IMR-90 (cell line): Measurements from ENCODE around the gene CDC42EP5. TPM values are rescaled to one million over a fixed set of nuclear protein-coding genes. Genes with fewer than 3 reads are reported as not detected.

ENCODE experiments used
- ATAC-seq: fragments of 200-7000 bp; cut with Tn5 transposase; 2 replicates; pipeline ENCODE4 v1.9.1; 2020; ENCODE audit warnings: low read depth, mild to moderate bottlenecking, moderate library complexity
- BruUV-seq: library from RNA; stranded (reverse); fragments of 400-500 nt; replicated peaks from 2 replicates; lab custom pipeline; 2021; lab: Mats Ljungman, UMichigan
- CTCF ChIA-PET: fragments of 300-600 bp; formaldehyde crosslinking; extraction: SDS; loops from one replicate; lab custom pipeline; 2021; ENCODE audit warnings: antibody characterized with exemption; lab: Yijun Ruan, JAX
- POLR2A ChIA-PET: fragments of 300-600 bp; sonication (Branson Sonifier 250); formaldehyde crosslinking; loops from one replicate; lab custom pipeline; 2022; ENCODE audit warnings: antibody characterized with exemption; ENCODE audit not compliant: unreplicated experiment; lab: Charles Lee
- DNase-seq: peaks from one replicate; pipeline ENCODE4 v3.0.0; 2013
- H2AFZ ChIP-seq: replicated peaks from 2 replicates; pipeline ENCODE3; 2013; ENCODE audit warnings: low read length, mild to moderate bottlenecking; ENCODE audit not compliant: poor library complexity
- H2AK5ac ChIP-seq: 2 replicates; pipeline ENCODE4 v1.6.1; 2013; ENCODE audit warnings: low read depth, low read length, inconsistent platforms
- H2AK9ac ChIP-seq: replicated peaks from 2 replicates; pipeline ENCODE3; 2013; ENCODE audit warnings: mild to moderate bottlenecking, low read depth, low read length, moderate library complexity; ENCODE audit not compliant: poor library complexity
- H2BK120ac ChIP-seq: 2 replicates; pipeline ENCODE4 v1.6.1; 2013; ENCODE audit warnings: low read depth, low read length, inconsistent platforms
- H2BK15ac ChIP-seq: 3 replicates; pipeline ENCODE4 v1.6.1; 2013; ENCODE audit warnings: low read depth, low read length, inconsistent platforms
- H2BK20ac ChIP-seq: 2 replicates; pipeline ENCODE4 v1.6.1; 2013; ENCODE audit warnings: low read depth, mild to moderate bottlenecking, inconsistent platforms, low read length, moderate library complexity
- H2BK5ac ChIP-seq: 2 replicates; pipeline ENCODE4 v1.6.1; 2013; ENCODE audit warnings: mild to moderate bottlenecking, low read depth, low read length, inconsistent platforms; ENCODE audit not compliant: poor library complexity, severe bottlenecking
- H3K14ac ChIP-seq: replicated peaks from 2 replicates; pipeline ENCODE4 v1.6.1; 2013; ENCODE audit warnings: low read depth, low read length, inconsistent platforms
- H3K18ac ChIP-seq: 2 replicates; pipeline ENCODE4 v1.6.1; 2013; ENCODE audit warnings: low read depth, low read length, control low read depth
- H3K23ac ChIP-seq: 2 replicates; pipeline ENCODE4 v1.6.1; 2013; ENCODE audit warnings: low read depth, low read length, inconsistent platforms
- H3K27ac ChIP-seq: 2 replicates; pipeline ENCODE4 v1.5.1; 2013; ENCODE audit warnings: mild to moderate bottlenecking, control low read depth, low read length; ENCODE audit not compliant: insufficient read depth
- H3K27me3 ChIP-seq: 2 replicates; pipeline ENCODE4 v1.6.1; 2013; ENCODE audit warnings: low read length; ENCODE audit not compliant: control insufficient read depth, insufficient read depth
- H3K36me3 ChIP-seq: 2 replicates; pipeline ENCODE4 v1.6.1; 2013; ENCODE audit warnings: low read length, mixed read lengths; ENCODE audit not compliant: control insufficient read depth, insufficient read depth
- H3K4ac ChIP-seq: 2 replicates; pipeline ENCODE4 v1.6.1; 2013; ENCODE audit warnings: low read depth, low read length, inconsistent platforms
- H3K4me1 ChIP-seq: 2 replicates; pipeline ENCODE4 v1.6.1; 2013; ENCODE audit warnings: low read length, mixed read lengths; ENCODE audit not compliant: control insufficient read depth, insufficient read depth
- H3K4me2 ChIP-seq: 2 replicates; pipeline ENCODE4 v1.6.1; 2013; ENCODE audit warnings: low read depth, mild to moderate bottlenecking, control low read depth, low read length, moderate library complexity
- H3K4me3 ChIP-seq: 2 replicates; pipeline ENCODE4 v1.5.1; 2013; ENCODE audit warnings: low read depth, mild to moderate bottlenecking, control low read depth, low read length, moderate library complexity; ENCODE audit not compliant: insufficient read depth
- H3K56ac ChIP-seq: 2 replicates; pipeline ENCODE4 v1.6.1; 2013; ENCODE audit warnings: low read length, inconsistent platforms; ENCODE audit not compliant: insufficient read depth; ENCODE audit errors: extremely low read depth
- H3K79me1 ChIP-seq, 2 experiments: 2 replicates each; pipeline ENCODE4 v1.6.1; 2013; ENCODE audit warnings: low read length in 2 of 2, inconsistent platforms in 1 of 2, low read depth in 1 of 2
- H3K9ac ChIP-seq: 2 replicates; pipeline ENCODE4 v1.6.1; 2013; ENCODE audit warnings: low read depth, low read length, control low read depth
- H3K9me1 ChIP-seq: 2 replicates; pipeline ENCODE4 v1.6.1; 2013; ENCODE audit warnings: low read length, inconsistent platforms; ENCODE audit not compliant: insufficient read depth
- H3K9me3 ChIP-seq: 2 replicates; pipeline ENCODE4 v1.6.1; 2013; ENCODE audit warnings: low read length; ENCODE audit not compliant: control insufficient read depth, insufficient read depth
- H4K20me1 ChIP-seq: 2 replicates; pipeline ENCODE4 v1.6.1; 2013; ENCODE audit warnings: low read length, inconsistent platforms; ENCODE audit not compliant: insufficient read depth
- H4K5ac ChIP-seq: 2 replicates; pipeline ENCODE4 v1.6.1; 2013; ENCODE audit warnings: mild to moderate bottlenecking, low read depth, low read length, control low read depth
- H4K8ac ChIP-seq, 2 experiments: 2 replicates each; pipeline ENCODE4 v1.6.1; 2013; ENCODE audit warnings: low read depth in 2 of 2, low read length in 2 of 2, control low read depth in 1 of 2, inconsistent platforms in 1 of 2
- H4K91ac ChIP-seq: 2 replicates; pipeline ENCODE4 v1.6.1; 2013; ENCODE audit warnings: low read depth, low read length, inconsistent platforms; ENCODE audit not compliant: insufficient read depth
- BHLHE40 ChIP-seq: fragments of 150-350 bp; IDR thresholded peaks from 2 replicates; pipeline ENCODE4 v1.6.1; 2016; ENCODE audit warnings: mild to moderate bottlenecking, low read depth, low read length
- CHD1 ChIP-seq: IDR thresholded peaks from 2 replicates; pipeline ENCODE4 v1.6.1; 2012; ENCODE audit warnings: low read depth, low read length, improper control_type of control experiment
- ELK1 ChIP-seq: fragments of 150-350 bp; IDR thresholded peaks from 2 replicates; pipeline ENCODE4 v1.6.1; 2016; ENCODE audit warnings: low read depth, mild to moderate bottlenecking, low read length, moderate library complexity, borderline replicate concordance
- MXI1 ChIP-seq: IDR thresholded peaks from 2 replicates; pipeline ENCODE4 v1.6.1; 2012; ENCODE audit warnings: low read depth, mild to moderate bottlenecking, low read length, moderate library complexity, borderline replicate concordance
- WGBS, 2 experiments: methylation state at CpG; one replicate each; pipeline versions ENCODE4 v1.1.5 to v1.1.7; 2013; ENCODE audit warnings: missing lambda C conversion rate in 2 of 2; ENCODE audit not compliant: insufficient read length in 1 of 2; ENCODE audit errors: extremely low coverage in 2 of 2; 5-methylcytosine and 5-hydroxymethylcytosine counted together
- dilution Hi-C: fragments of 300-500 bp; cut with HindIII; formaldehyde crosslinking; loops from one replicate; pipeline ENCODE4 v1.14.3; 2018; ENCODE audit warnings: low sequenced_read_pairs; ENCODE audit not compliant: unreplicated experiment
- in situ Hi-C: fragments of 300-500 bp; cut with MboI; formaldehyde crosslinking; loops from 3 replicates; pipeline ENCODE4 v1.14.3; 2019; ENCODE audit warnings: low sequenced_read_pairs, inconsistent platforms, mixed read lengths
- intact Hi-C: fragments of 100-400 bp; cut with micrococcal nuclease; formaldehyde crosslinking; loops from 2 replicates; pipeline ENCODE4 v1.10.0; 2022
- polyA plus RNA-seq, 3 experiments: library from polyadenylated mRNA; depleted of rRNA; stranded (reverse); fragments of >200 nt; gene quantifications; 2 replicates each; pipeline ENCODE4 v1.2.3, GENCODE V29; 2012; ENCODE audit warnings: low replicate concordance in 1 of 3
- total RNA-seq: library from RNA; depleted of rRNA; stranded (reverse); fragments of >200 nt; gene quantifications from 2 replicates; pipeline ENCODE4 v1.2.3, GENCODE V29; 2012

Gene CDC42EP5
- total and polyA plus RNA-seq, 2 of the 4 experiments (the other 2 are of a cell fraction), result 7.2 to 25.3 TPM

DNA sequence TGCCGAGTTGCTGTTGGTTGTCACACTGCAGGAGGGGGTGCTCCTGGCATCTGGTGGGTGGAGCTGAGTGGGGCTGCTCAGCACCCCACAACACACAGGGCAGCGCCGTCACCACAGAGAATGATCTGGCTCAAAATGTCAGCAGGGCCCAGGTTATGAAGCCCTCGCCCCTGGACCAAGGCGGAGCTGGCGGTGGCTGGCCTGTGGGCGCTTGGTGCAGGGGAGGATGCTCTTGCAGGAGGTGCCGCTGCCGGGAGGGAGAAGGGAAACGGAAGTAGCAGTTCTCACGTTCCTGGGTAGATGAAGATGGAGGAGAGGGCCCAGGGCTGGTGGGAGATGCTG is 38.3 kb downstream of the CDC42EP5 start:
- H2BK120ac ChIP-seq, result no peak overlapping the region
- H3K4me3 ChIP-seq, result no peak overlapping the region
- intact Hi-C loops, result no loop called here
- ChIA-PET POLR2A (no interaction called here), CTCF (no interaction called here)
- H3K23ac ChIP-seq, result no peak overlapping the region
- no peak overlapping the region for H3K18ac ChIP-seq
- no peak overlapping the region for H2BK15ac ChIP-seq
- H3K79me1 ChIP-seq, result peaks cover 9 to 15% of the 10 kb centered on the region in 2 experiments; a peak in 3 of 4 replicates
- no peaks in the 10 kb centered on the region for H3K9me3 ChIP-seq
- dilution Hi-C loops, result no loop called here
- H3K4me1 ChIP-seq, result 0 out of 2 replicates have a peak, but pooled peaks cover 2% of the 10 kb centered on the region
- peaks cover 6% of the 10 kb centered on the region; the same call in 1 of the 2 replicates for H3K9me1 ChIP-seq
- no peak overlapping the region for H2AK5ac ChIP-seq
- H3K4me2 ChIP-seq, result no peak overlapping the region
- H3K4ac ChIP-seq, result no peak overlapping the region
- DNase-seq (no peak), ATAC-seq (no peak)
- TF ChIP-seq MXI1, result no peak
- TF ChIP-seq ELK1, result no peak
- no peak for TF ChIP-seq BHLHE40
- no peak for TF ChIP-seq CHD1
- H2AK9ac ChIP-seq, result no peak overlapping the region
- H3K36me3 ChIP-seq, result peaks cover 4% of the 10 kb centered on the region; the same call in 1 of the 2 replicates
- H3K9ac ChIP-seq, result no peak overlapping the region
- peaks cover 2% of the 10 kb centered on the region; the same call in 1 of the 2 replicates for H3K27me3 ChIP-seq
- peaks cover 14% of the 10 kb centered on the region for H4K20me1 ChIP-seq
- WGBS, 2 experiments, result no CpG with 5 or more reads among the region's 11 CpGs
- H3K14ac ChIP-seq, result no peak overlapping the region
- H4K91ac ChIP-seq, result no peak overlapping the region
- in situ Hi-C loops, result no loop called here
- no peak overlapping the region for H4K5ac ChIP-seq
- H4K8ac ChIP-seq, result no peak overlapping the region
- H2AFZ ChIP-seq, result no peak overlapping the region
- BruUV-seq, result no TSS peak
- no peak overlapping the region for H2BK5ac ChIP-seq
- no peak overlapping the region for H2BK20ac ChIP-seq
- no peak overlapping the region for H3K56ac ChIP-seq
- no peak overlapping the region for H3K27ac ChIP-seq
